Thyroid gland (tissue), 4 donors: ENCODE measurements around the gene AHRR.

Experiments
- CTCF ChIP-seq, 6 experiments: fragments of 200-600 bp in 3 of 6; fragments of 450-650 bp in 3 of 6; sonication (generic) in 3 of 6; IDR thresholded peaks; one replicate each; pipeline ENCODE4 v1.5.1; 2016 to 2019; ENCODE audit warnings: antibody characterized with exemption in 6 of 6, mild to moderate bottlenecking in 2 of 6, inconsistent platforms in 1 of 6, moderate library complexity in 1 of 6
- POLR2A ChIP-seq, 2 donors: fragments of 450-650 bp; IDR thresholded peaks; one replicate each; pipeline ENCODE4 v1.6.1; 2017; ENCODE audit warnings: antibody characterized with exemption in 2 of 2, mild to moderate bottlenecking in 2 of 2, moderate library complexity in 1 of 2

DNA sequence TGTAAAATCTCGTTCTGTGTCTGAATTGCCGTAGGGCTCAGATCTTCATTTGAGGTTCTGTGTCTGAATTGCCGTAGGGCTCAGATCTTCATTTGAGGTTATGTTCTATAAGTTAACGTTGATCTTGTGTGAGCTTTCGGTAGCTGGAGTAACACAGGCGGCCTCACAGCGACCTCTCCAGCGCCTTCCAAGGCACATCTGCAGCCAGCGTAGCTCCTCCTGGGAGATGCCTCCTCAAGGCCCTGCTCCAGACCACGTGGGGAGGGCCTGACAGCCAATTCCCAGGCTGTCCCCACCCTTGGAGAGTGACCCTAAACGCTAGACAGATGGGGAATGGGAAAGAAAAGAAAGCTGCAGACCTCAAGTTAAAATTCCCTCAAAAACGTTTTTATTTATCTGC is 8.7 kb upstream of the AHRR start:
- TF ChIP-seq POLR2A (IDR thresholded peaks at IDR 0.05) (no peak), CTCF (IDR thresholded peaks at IDR 0.05) (no peak)
